Measurements from ENCODE around the gene LAMTOR2.

- no peak for TF ChIP-seq CTCF (IDR thresholded peaks at IDR 0.05; ENCODE audit: insufficient read depth, low read depth, low read length)
- TF ChIP-seq EZH2 (IDR thresholded peaks at IDR 0.05; ENCODE audit: insufficient read depth, low read length): no peak
Observed at GRCh38 chr1:156069490-156070455, 15.2 kb downstream of the LAMTOR2 start.
